Measurements from ENCODE around the gene RALGDS.

GRCh38 chr9:133128152-133128551, 7.1 kb upstream of the RALGDS start:
- TF ChIP-seq CTCF (IDR thresholded peaks at IDR 0.05), result no peak
- no peak for TF ChIP-seq POLR2A (IDR thresholded peaks at IDR 0.05)
